Left hindlimb (tissue), 1 donor: ENCODE results near the gene KCNH2.

Experiments
- DNase-seq: peaks from one replicate; pipeline ENCODE4 v3.0.0-alpha.2; 2018

The KCNH2 gene

DNA sequence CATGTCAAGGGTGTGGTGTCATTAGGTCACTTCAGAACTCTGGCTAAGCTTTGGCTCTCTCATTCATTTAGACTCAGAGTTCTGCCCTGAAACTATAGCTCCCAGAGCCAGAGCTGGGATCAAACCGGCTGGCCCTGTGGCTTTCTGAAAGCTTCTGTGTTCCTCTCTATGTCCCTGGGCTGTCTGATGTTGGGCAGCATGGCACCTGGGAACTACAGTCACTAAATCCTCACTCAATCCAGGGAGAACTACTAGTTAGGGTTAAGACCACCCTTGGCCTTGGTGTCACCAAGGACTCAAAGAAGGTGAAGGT lies 32.9 kb upstream of the KCNH2 start:
- no peak for DNase-seq

GRCh38 chr7:151010307-151011096 lies 32.4 kb upstream of the KCNH2 start:
- peak; percentile 62 for DNase-seq

- no peak for DNase-seq
These were observed 31.9 kb upstream of the KCNH2 start for GRCh38 chr7:151010037-151010306.

DNA sequence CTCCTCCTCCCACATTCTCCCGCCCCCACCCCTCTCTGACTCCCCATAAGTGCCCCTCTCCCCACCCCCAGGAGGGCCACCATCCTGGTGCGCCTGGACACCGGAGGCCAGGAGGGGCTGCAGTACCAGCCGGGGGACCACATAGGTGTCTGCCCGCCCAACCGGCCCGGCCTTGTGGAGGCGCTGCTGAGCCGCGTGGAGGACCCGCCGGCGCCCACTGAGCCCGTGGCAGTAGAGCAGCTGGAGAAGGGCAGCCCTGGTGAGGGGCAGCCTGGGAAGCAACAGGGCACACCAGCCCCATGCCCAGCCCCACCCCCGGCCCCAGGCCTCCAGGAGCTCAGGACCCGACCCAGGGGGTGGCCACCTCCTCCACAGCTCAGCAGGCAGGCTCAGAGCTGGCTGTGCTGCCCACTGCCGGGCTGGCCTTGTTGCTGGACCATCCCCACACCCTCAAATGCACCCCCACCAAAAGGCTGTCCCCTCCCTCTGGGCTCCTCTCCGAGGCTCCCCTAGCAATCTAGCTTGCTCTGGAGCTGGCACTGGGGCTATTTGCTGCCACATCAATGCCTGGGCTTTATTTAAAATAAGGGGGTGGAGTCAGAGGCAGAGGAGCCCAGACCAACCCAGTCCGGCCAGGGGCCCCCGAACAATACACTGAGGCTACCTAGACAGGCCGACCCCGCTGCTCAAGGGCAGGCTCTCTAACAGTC lies 31.4 kb upstream of the KCNH2 start:
- peak; percentile 66 for DNase-seq

- peak; percentile 63 for DNase-seq
These were observed 30.6 kb upstream of the KCNH2 start for GRCh38 chr7:151008511-151009323.

GRCh38 chr7:151008143-151008510 lies 30.0 kb upstream of the KCNH2 start:
- no peak for DNase-seq

DNA sequence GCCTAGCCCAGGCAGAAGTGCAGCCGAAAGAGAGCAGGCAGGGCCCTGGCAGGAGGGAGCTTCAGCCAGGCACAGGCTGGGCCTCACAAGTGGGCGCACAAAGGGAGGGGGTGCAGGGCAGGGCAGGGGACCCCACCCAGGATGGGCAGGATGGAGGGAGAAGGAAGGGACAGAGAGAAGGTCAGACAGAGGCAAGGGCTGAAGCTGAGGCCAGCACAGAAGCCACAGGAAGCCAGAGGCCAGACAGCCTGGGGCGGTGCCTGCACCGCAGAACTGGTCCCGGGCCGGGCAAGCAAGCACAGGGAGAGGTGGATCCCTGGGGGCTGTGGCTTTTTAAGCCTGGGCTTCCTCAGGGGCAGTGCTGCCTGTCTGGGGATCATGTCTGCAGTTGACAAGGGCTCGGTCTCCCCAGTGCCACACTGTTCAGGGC lies 29.4 kb upstream of the KCNH2 start:
- peak; percentile 75 for DNase-seq

GRCh38 chr7:151006590-151007300 lies 28.6 kb upstream of the KCNH2 start:
- peak; percentile 27 for DNase-seq

DNA sequence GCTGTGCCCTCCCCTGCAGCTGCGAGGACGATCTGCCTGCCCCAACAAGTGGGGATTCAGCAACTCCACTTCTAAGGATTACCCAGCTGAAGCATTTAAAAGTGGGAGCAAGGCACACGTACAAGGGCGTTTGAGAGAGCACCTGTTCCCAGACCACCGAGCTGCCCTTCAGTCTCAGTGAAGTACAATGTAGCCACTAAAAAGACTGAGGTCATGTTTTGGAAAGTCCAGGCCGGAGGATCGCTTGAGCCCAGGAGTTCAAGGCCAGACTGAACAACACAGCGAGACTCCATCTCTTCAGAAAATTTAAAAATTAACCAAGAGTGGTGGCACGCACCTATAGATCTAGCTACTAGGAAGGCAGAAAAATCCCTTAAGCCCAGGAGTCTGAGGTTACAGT lies 27.4 kb upstream of the KCNH2 start:
- DNase-seq, result no peak

- DNase-seq, result no peak
These were observed 25.5 kb upstream of the KCNH2 start for GRCh38 chr7:151003572-151003971.

- DNase-seq, result no peak
These were observed 23.4 kb upstream of the KCNH2 start for GRCh38 chr7:151001546-151001945.

GRCh38 chr7:151000897-151001495 lies 22.9 kb upstream of the KCNH2 start:
- peak; percentile 10 for DNase-seq

DNA sequence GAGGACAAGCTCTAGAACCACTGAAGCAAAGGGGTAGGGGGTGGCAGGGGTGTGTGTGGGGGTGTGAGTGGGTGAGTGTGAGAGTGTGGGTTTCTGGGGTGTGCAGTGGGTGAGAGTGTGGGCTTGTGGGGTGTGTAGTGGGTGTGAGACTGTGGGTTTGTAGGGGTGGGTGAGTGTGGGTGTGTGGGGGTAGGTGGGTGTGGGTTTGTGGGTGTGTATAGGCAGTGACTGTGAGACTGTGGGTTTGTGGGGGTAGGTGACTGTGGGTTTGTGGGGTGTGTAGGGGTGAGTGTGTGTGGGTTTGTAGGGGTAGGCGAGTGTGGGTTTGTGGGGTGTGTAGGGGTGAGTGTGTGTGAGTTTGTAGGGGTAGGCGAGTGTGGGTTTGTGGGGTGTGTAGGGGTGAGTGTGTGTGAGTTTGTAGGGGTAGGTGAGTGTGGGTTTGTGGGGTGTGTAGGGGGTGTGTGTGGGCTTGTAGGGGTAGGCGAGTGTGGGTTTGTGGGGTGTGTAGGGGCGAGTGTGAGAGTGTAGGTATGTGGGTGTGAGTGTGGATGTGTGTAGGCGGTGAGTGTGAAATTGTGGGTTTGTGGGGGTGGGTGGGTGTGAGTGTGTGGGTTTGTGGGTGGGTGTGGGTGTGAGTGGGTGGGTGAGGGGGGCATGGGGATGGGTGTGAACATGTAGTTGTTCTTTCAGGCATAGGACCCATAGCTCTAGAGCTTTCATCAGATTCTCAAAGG lies 21.5 kb upstream of the KCNH2 start:
- no peak for DNase-seq

GRCh38 chr7:150999001-150999400 lies 20.9 kb upstream of the KCNH2 start:
- peak; percentile 17 for DNase-seq

DNA sequence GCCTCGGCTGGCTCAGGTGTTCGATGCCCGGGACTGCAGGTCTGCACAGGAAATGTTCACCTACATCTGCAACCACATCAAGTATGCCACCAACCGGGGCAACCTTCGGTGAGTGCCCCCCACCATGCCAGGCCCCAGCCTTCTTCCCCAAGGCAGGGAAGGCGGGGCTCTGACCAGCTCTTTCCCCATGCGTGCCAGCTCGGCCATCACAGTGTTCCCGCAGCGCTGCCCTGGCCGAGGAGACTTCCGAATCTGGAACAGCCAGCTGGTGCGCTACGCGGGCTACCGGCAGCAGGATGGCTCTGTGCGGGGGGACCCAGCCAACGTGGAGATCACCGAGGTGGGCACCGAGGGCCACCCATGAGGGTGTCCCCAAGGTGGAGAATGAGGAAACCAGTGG lies 20.2 kb upstream of the KCNH2 start:
- DNase-seq, result peak; percentile 10

DNA sequence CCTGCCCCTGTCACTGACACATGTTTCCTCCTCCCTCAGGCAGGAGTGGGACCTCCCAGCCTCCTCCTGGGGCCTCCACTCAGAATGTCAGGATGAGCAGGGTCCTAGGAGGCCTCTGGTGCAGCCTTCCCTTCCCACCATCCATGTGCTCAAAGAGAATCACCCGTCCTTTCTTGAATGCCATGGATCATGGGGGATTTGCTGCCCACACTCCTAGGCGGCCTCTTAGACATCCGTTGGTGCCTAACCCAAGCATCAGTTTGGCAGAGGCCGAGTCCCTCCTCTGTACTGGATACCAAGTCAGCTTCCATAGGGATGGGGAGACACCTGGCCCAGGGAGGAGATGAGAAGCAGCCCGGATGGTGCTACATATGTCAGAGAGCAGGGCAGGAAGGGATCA lies 19.7 kb upstream of the KCNH2 start:
- DNase-seq, result no peak

DNA sequence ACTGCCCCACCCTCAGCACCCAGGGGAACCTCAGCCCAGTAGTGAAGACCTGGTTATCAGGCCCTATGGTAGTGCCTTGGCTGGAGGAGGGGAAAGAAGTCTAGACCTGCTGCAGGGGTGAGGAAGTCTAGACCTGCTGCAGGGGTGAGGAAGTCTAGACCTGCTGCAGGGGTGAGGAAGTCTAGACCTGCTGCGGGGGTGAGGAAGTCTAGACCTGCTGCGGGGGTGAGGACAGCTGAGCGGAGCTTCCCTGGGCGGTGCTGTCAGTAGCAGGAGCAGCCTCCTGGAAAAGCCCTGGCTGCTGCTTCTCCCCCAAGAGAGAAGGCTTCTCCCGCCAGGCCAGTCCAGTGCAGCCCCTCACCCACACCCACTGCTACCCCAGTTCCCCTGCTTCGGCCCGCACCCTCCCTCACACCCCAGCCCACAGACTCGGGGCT lies 19.0 kb upstream of the KCNH2 start:
- DNase-seq, result no peak

DNA sequence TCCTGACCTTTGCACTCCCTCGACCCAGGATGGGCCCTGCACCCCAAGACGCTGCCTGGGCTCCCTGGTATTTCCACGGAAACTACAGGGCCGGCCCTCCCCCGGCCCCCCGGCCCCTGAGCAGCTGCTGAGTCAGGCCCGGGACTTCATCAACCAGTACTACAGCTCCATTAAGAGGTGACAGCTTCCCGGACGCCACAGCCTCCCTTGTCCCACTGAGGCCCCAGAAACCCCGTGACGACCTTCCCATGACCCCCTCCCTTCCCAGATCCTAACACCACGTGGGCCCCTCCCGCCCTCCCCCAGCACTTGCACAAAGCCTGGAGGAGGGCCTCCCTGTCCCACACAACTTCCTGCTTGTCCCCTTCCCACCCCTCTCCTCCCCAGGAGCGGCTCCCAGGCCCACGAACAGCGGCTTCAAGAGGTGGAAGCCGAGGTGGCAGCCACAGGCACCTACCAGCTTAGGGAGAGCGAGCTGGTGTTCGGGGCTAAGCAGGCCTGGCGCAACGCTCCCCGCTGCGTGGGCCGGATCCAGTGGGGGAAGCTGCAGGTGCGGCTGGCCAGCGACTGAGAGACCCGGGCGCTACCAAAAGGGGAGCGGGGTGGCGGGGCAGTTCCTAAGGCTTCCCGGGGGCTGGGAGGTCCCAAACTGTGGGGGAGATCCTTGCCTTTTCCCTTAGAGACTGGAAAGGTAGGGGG lies 18.4 kb upstream of the KCNH2 start:
- DNase-seq, result no peak

GRCh38 chr7:150994838-150995510 lies 16.9 kb upstream of the KCNH2 start:
- no peak for DNase-seq

DNA sequence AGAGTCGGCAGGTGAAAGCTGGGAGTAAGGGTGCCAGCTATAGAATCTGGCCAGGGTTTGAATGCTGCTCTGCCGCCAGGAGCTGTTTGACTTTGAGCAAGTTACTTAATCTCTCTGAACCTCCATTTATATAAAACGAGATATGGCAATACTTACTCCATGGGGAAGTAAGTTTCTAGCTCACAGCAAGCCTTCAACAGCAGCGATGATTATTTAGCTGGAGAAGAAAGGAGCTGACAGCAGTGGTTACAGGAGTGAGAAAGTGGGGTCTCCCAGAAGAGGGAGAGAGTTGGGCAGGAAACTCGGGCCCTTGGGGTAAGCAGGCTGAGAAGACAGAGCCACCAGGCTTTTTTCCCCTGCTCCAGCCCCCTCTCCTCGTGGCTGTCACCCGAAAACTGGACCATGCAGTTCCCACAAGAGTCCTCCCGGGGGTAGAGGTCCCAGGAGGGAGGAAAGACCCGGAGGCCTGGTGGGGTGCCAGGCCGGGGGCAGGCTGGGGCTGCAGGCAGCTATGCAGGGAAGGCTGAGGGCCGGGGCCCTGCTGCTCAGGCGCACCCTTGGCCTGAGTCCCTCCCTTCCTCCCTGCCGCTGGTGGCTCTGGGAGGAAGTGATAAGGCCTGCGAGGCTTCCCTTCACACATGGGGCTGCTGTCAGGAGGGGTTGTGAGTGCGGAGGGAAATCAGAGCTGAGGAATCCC lies 16.2 kb upstream of the KCNH2 start:
- DNase-seq, result no peak
